ENCODE data around the gene DCLK1.

DNA sequence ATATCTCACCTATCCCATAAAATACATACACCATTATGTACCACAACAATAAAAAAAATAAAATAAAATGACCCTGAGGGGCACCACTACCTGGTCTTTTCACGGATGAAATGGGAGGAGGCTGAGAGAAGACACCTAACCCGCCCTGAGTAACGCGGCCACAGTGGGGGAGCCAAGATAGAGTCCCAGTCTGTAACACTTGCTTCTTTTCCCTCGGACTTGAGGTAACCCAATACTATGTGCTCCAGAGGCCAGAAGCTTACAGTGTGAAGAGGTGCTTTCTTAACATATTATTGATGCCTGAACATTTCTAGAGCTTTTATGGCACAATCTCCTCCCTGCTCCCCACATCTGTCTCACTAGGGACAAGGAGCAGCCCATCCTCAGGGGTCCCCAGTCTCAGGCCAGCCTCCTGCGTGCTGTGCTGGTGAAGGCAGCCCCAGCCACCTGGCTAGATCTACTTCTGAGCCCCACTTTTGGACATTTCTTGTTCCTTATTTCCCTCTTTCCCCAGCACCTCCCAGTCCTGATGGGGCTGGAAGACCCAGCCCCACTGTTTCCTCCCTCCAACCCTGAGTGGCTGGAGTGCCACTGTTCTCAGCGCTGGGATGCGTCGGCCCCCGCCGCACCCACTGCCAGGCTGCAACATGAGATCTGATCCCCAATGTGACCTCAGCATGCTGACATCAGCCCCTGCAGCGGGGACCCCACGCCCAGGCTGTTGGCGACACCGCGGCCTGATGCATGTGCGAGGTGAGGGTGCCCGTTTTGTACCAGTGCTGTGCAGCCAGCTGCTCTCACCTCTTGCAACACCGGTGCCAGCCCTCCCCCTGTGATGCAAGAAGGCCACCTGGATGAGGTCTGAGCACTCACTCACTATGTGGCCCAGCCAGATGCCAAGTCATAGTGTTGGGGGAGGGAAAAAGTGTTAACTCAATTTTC is 143.3 kb downstream of the DCLK1 start:
- TF ChIP-seq, protein P1, sequence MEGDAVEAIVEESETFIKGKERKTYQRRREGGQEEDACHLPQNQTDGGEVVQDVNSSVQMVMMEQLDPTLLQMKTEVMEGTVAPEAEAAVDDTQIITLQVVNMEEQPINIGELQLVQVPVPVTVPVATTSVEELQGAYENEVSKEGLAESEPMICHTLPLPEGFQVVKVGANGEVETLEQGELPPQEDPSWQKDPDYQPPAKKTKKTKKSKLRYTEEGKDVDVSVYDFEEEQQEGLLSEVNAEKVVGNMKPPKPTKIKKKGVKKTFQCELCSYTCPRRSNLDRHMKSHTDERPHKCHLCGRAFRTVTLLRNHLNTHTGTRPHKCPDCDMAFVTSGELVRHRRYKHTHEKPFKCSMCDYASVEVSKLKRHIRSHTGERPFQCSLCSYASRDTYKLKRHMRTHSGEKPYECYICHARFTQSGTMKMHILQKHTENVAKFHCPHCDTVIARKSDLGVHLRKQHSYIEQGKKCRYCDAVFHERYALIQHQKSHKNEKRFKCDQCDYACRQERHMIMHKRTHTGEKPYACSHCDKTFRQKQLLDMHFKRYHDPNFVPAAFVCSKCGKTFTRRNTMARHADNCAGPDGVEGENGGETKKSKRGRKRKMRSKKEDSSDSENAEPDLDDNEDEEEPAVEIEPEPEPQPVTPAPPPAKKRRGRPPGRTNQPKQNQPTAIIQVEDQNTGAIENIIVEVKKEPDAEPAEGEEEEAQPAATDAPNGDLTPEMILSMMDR (IDR thresholded peaks at IDR 0.05), result no peak
- no peak for TF ChIP-seq POLR2A (IDR thresholded peaks at IDR 0.05)

Measured in adrenal gland (tissue), 5 donors.